Heart left ventricle (tissue), 16 donors: Measurements from ENCODE around the gene F13B. TPM values are rescaled to one million over a fixed set of nuclear protein-coding genes. Genes with fewer than 3 reads are reported as not detected.
"Not testable (repeated sequence)": the region's sequence is repeated elsewhere in the genome, so short reads cannot be mapped to it uniquely, and the experiment has no call there.

Experiments used
- ATAC-seq, 4 donors: fragments of 200-7000 bp; cut with Tn5 transposase; one replicate each; pipeline ENCODE4 v1.9.1; 2020 to 2022; ENCODE audit warnings: moderate library complexity in 4 of 4, mild to moderate bottlenecking in 3 of 4, moderate number of reproducible peaks in 1 of 4
- DNase-seq, 5 donors: peaks; one replicate each; pipeline ENCODE4 v3.0.0-alpha.2; 2020
- H3K27ac ChIP-seq, 12 donors: fragments of 200-600 bp; sonication (generic) in 4 of 12; one replicate each; pipeline versions ENCODE4 v1.5.0 to v1.8.0; 2016 to 2022; ENCODE audit warnings: mild to moderate bottlenecking in 2 of 12
- H3K27me3 ChIP-seq, 9 donors: fragments of 200-600 bp; sonication (generic) in 2 of 9; one replicate each; pipeline versions ENCODE4 v1.5.1 to v1.8.0; 2016 to 2022; ENCODE audit warnings: mild to moderate bottlenecking in 3 of 9
- H3K36me3 ChIP-seq, 9 donors: fragments of 200-600 bp; sonication (generic) in 2 of 9; one replicate each; pipeline versions ENCODE4 v1.5.0 to v1.8.0; 2018 to 2022; ENCODE audit warnings: mild to moderate bottlenecking in 2 of 9
- H3K4me1 ChIP-seq, 12 donors: fragments of 200-600 bp; sonication (generic) in 4 of 12; one replicate each; pipeline versions ENCODE4 v1.5.0 to v1.8.0; 2016 to 2022; ENCODE audit warnings: mild to moderate bottlenecking in 3 of 12
- H3K4me3 ChIP-seq, 12 donors: fragments of 200-600 bp; sonication (generic) in 4 of 12; one replicate each; pipeline versions ENCODE4 v1.5.0 to v1.8.0; 2017 to 2022; ENCODE audit warnings: mild to moderate bottlenecking in 9 of 12, moderate library complexity in 4 of 12
- H3K9me3 ChIP-seq, 12 donors: fragments of 200-600 bp; sonication (generic) in 4 of 12; one replicate each; pipeline versions ENCODE4 v1.5.0 to v1.8.0; 2016 to 2022; ENCODE audit warnings: mild to moderate bottlenecking in 1 of 12
- CTCF ChIP-seq, 12 donors: fragments of 200-600 bp; sonication (generic) in 4 of 12; IDR thresholded peaks; one replicate each; pipeline versions ENCODE4 v1.5.0 to v1.8.0; 2018 to 2022; ENCODE audit warnings: antibody characterized with exemption in 12 of 12, mild to moderate bottlenecking in 5 of 12
- POLR2A ChIP-seq, 2 donors: fragments of 450-650 bp; IDR thresholded peaks; one replicate each; pipeline ENCODE4 v1.6.1; 2017; ENCODE audit warnings: antibody characterized with exemption in 2 of 2, mild to moderate bottlenecking in 2 of 2, moderate library complexity in 2 of 2
- WGBS, 4 donors: extraction: QIAGEN DNeasy Blood & Tissue Kit in 2 of 4; methylation state at CpG; one replicate each; pipeline versions ENCODE4 v1.1.5 to v1.1.7; 2013 to 2018; 5-methylcytosine and 5-hydroxymethylcytosine counted together
- intact Hi-C, 10 donors: fragments of 100-400 bp; cut with DNase I; formaldehyde crosslinking; loops; one replicate each; pipeline versions ENCODE4 v1.11.1 to v1.14.2; 2022
- polyA plus RNA-seq, 2 donors: library from polyadenylated mRNA; stranded (reverse); fragments of 200-250 nt; gene quantifications; one replicate each; pipeline ENCODE4 v1.2.3, GENCODE V29; 2013
- total RNA-seq, 9 donors: library from RNA; depleted of rRNA in 2 of 9; stranded (reverse); fragments of >200 nt in 2 of 9; fragmentation: NEBNext Ultra II Directional in 3 of 9; extraction: Animal tissue kit (Norgen Biotek cat#: 25700) in 3 of 9; gene quantifications; one replicate each; pipeline versions ENCODE4 v1.1.0 to v1.2.4, GENCODE V29; 2016 to 2023
- donor health status: ischemic (EF 13 %, LVEDD 7.1; RV severe dilation, severe dysfunction).
- donor health status: healthy with polysubstance abuse.
- donor health status: DM: no; HTN: yes; CAD: no.
- donor health status: DM: no; HTN: no; CAD: no.
- donor health status: ischemic (EF 25% LVEDD 6.9; RV normal size, moderate dysfunction).
- donor health status: ischemic (EF 25% LVEDD 5.7; RV mildly dilated, moderate dysfunction).
- donor health status: healthy.
- donor health status: DM: yes; HTN: yes; CAD: no.
- donor health status: ischemic (EF 35%, LVEDD 5.7; RV mildly dilated, moderate dysfunction).
- donor health status: nonischemic (EF 11% LVEDD 7.7; RV severe dilation, severe dysfunction).
- donor health status: DM: yes; HTN: yes; CAD: no.
- donor health status: PGD.
- donor health status: ischemic (EF 29% LVEDD 5.4; RV normal size, mild dysfunction).
- donor health status: nonischemic (EF 23%, LVEDD 6.1; RV moderate dilation, normal function).

Gene F13B
- total and polyA plus RNA-seq, 11 donors = not detected

GRCh38 chr1:197049100-197049499 is 18.0 kb downstream of the F13B start:
- TF ChIP-seq CTCF (IDR thresholded peaks at IDR 0.05) (no peak), POLR2A (IDR thresholded peaks at IDR 0.05) (no peak)
- intact Hi-C loops = no loop called here
- Histone ChIP-seq H3K4me3 (no peak overlapping the region), H3K27ac (no peak overlapping the region), H3K36me3 (no peaks in the 10 kb centered on the region), H3K4me1 (no peaks in the 10 kb centered on the region), H3K9me3 (peaks cover 0 to 4% (median 0%) of the 10 kb centered on the region in 12 donors), H3K27me3 (no peaks in the 10 kb centered on the region)
- no peak for DNase-seq
- no peak for ATAC-seq

- H3K4me3 ChIP-seq = no peak overlapping the region
- no peaks in the 10 kb centered on the region for H3K36me3 ChIP-seq
- TF ChIP-seq POLR2A (IDR thresholded peaks at IDR 0.05) = no peak
- TF ChIP-seq CTCF (IDR thresholded peaks at IDR 0.05) = no peak
- no peaks in the 10 kb centered on the region for H3K27me3 ChIP-seq
- H3K9me3 ChIP-seq = peaks cover 0 to 4% (median 0%) of the 10 kb centered on the region in 12 donors
- 65 to 92% (median 83%) methylated on average over 3 to 4 of the region's 4 CpGs for WGBS, 4 donors
- ATAC-seq (no peak), DNase-seq (no peak)
- intact Hi-C loops = no loop called here
- no peak overlapping the region for H3K27ac ChIP-seq
- no peaks in the 10 kb centered on the region for H3K4me1 ChIP-seq
Observed at GRCh38 chr1:197042676-197043341, 24.3 kb downstream of the F13B start.

- ATAC-seq (no peak), DNase-seq (no peak)
- Histone ChIP-seq H3K4me1 (no peaks in the 10 kb centered on the region), H3K27me3 (no peaks in the 10 kb centered on the region), H3K36me3 (no peaks in the 10 kb centered on the region), H3K27ac (no peak overlapping the region), H3K4me3 (no peak overlapping the region), H3K9me3 (peaks cover 0 to 4% (median 0%) of the 10 kb centered on the region in 12 donors)
- WGBS, 4 donors = 82 to 86% (median 83%) methylated on average over 7 of the region's 7 CpGs
- TF ChIP-seq POLR2A (IDR thresholded peaks at IDR 0.05) (no peak), CTCF (IDR thresholded peaks at IDR 0.05) (no peak)
- intact Hi-C loops = no loop called here
Observed at GRCh38 chr1:197041486-197042353, 25.3 kb downstream of the F13B start.

- Histone ChIP-seq H3K4me3 (no peak overlapping the region), H3K27me3 (no peaks in the 10 kb centered on the region), H3K27ac (no peak overlapping the region), H3K36me3 (no peaks in the 10 kb centered on the region), H3K9me3 (no peaks in the 10 kb centered on the region), H3K4me1 (no peaks in the 10 kb centered on the region)
- intact Hi-C loops = no loop called here
- ATAC-seq (no peak), DNase-seq (no peak)
- WGBS, 4 donors = 92 to 96% (median 93%) methylated on average over 3 of the region's 3 CpGs
- TF ChIP-seq CTCF (IDR thresholded peaks at IDR 0.05) = no peak
- no peak for TF ChIP-seq POLR2A (IDR thresholded peaks at IDR 0.05)
Observed at GRCh38 chr1:197036861-197037260, 30.2 kb downstream of the F13B start.

GRCh38 chr1:197034631-197035339 is 32.3 kb downstream of the F13B start:
- H3K9me3 ChIP-seq, H3K4me3 ChIP-seq, intact Hi-C loops, ATAC-seq, DNase-seq, H3K4me1 ChIP-seq, H3K27me3 ChIP-seq, H3K36me3 ChIP-seq, H3K27ac ChIP-seq: not testable (repeated sequence)
- 79 to 86% (median 81%) methylated on average over 6 of the region's 6 CpGs for WGBS, 4 donors
